ENCODE results near the gene ZMYM4. TPM values are rescaled to one million over a fixed set of nuclear protein-coding genes. Genes with fewer than 3 reads are reported as not detected.
A peak's percentile ranks its signal among the peaks of the same experiment; 100 is the strongest.

The ZMYM4 gene
- total RNA-seq, 2 experiments from 2014 or later: 37.0 to 39.9 TPM

DNA sequence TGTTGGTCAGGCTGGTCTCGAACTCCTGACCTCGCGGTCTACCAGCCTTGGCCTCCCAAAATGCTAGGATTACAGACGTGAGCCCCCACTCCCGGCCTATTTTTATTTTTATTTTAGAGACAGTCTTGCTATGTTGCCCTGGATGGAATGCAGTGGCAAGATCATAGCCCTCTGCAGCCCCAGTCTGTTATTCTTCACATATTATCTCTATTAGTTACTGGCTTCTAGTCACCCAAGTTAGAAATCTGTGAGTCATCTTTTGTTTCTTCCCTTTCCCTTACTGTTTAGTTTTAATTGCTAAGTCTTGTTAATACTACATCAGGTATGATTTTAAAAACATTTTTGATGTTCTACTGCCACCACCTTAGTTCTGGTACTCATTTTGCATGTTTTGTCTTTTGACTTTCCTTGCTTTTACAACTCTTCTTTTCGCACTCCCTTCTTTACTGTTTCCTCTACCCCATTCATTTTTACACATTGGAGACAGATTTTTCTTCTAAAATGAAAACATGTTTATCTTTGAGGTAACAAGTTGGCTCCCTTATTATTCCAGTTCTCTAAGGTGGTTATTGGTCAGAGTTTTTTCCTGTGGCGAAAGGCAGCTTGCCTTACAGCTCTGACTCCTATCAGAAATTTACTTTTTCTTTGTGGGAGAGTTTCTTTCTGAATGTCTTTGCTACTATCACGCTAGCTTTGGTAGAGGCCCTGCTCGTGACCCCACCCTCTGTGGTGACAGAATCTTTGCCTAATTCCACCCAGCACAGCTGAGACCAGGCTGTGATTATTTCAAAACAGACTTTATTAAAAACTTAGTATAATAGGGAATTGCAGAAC is 19.5 kb downstream of the ZMYM4 start:
- Mint-ChIP-seq H3K27me3 (no peaks in the 10 kb centered on the region), H3K9me3 (no peaks in the 10 kb centered on the region), H3K27ac (peak overlapping the region; percentile 71), H3K4me3 (peak overlapping the region; percentile 11), H3K36me3 (ENCODE audit: low read depth) (peaks cover 22% of the 10 kb centered on the region), H3K4me1 (ENCODE audit: low read depth) (peaks cover 49% of the 10 kb centered on the region)
- Histone ChIP-seq H3K27ac (ENCODE audit: low read depth in 1 of 2, low read length in 2 of 2) (no peak overlapping the region), H3K9me3 (ENCODE audit: control insufficient read depth in 1 of 2, insufficient read depth in 1 of 2, low read length in 2 of 2) (no peaks in the 10 kb centered on the region), H3K4me1 (ENCODE audit: insufficient read depth, low read length) (peaks cover 5% of the 10 kb centered on the region), H3K36me3 (ENCODE audit: insufficient read depth, low read length) (no peaks in the 10 kb centered on the region), H3K27me3 (ENCODE audit: control insufficient read depth in 1 of 2, insufficient read depth in 2 of 2, low read length in 2 of 2) (no peaks in the 10 kb centered on the region), H3K4me3 (ENCODE audit: low read length) (no peak overlapping the region)
- DNase-seq: no peak
- POLR2A ChIA-PET: no interaction called here
- intact Hi-C loops (cut with DNase I, micrococcal nuclease): no loop called here
- CTCF ChIA-PET: no interaction called here
- TF ChIP-seq, protein P1, sequence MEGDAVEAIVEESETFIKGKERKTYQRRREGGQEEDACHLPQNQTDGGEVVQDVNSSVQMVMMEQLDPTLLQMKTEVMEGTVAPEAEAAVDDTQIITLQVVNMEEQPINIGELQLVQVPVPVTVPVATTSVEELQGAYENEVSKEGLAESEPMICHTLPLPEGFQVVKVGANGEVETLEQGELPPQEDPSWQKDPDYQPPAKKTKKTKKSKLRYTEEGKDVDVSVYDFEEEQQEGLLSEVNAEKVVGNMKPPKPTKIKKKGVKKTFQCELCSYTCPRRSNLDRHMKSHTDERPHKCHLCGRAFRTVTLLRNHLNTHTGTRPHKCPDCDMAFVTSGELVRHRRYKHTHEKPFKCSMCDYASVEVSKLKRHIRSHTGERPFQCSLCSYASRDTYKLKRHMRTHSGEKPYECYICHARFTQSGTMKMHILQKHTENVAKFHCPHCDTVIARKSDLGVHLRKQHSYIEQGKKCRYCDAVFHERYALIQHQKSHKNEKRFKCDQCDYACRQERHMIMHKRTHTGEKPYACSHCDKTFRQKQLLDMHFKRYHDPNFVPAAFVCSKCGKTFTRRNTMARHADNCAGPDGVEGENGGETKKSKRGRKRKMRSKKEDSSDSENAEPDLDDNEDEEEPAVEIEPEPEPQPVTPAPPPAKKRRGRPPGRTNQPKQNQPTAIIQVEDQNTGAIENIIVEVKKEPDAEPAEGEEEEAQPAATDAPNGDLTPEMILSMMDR (IDR thresholded peaks at IDR 0.05): no peak
- ATAC-seq (ENCODE audit: poor library complexity): no peak

GRCh38 chr1:35288761-35289160 is 20.3 kb downstream of the ZMYM4 start:
- no peak overlapping the region for H3K4me3 Mint-ChIP-seq
- no peaks in the 10 kb centered on the region for H3K27me3 ChIP-seq (ENCODE audit: control insufficient read depth in 1 of 2, insufficient read depth in 2 of 2, low read length in 2 of 2)
- DNase-seq: no peak
- no peaks in the 10 kb centered on the region for H3K27me3 Mint-ChIP-seq
- H3K4me3 ChIP-seq (ENCODE audit: low read length): no peak overlapping the region
- no peaks in the 10 kb centered on the region for H3K9me3 ChIP-seq (ENCODE audit: control insufficient read depth in 1 of 2, insufficient read depth in 1 of 2, low read length in 2 of 2)
- H3K36me3 ChIP-seq (ENCODE audit: insufficient read depth, low read length): no peaks in the 10 kb centered on the region
- H3K4me1 Mint-ChIP-seq (ENCODE audit: low read depth): peaks cover 49% of the 10 kb centered on the region
- intact Hi-C loops (cut with DNase I, micrococcal nuclease): no loop called here
- TF ChIP-seq, protein P1 (IDR thresholded peaks at IDR 0.05): no peak
- H3K9me3 Mint-ChIP-seq: no peaks in the 10 kb centered on the region
- CTCF ChIA-PET: interaction anchor here (1.2 kb wide), 1 partner anchor 12 kb away, joined by 3 read pairs; no protein-coding TSS in a partner anchor
- ATAC-seq (ENCODE audit: poor library complexity): no peak
- POLR2A ChIA-PET: no interaction called here
- H3K27ac Mint-ChIP-seq: no peak overlapping the region
- peaks cover 5% of the 10 kb centered on the region for H3K4me1 ChIP-seq (ENCODE audit: insufficient read depth, low read length)
- H3K27ac ChIP-seq (ENCODE audit: low read depth in 1 of 2, low read length in 2 of 2): no peak overlapping the region
- H3K36me3 Mint-ChIP-seq (ENCODE audit: low read depth): peaks cover 22% of the 10 kb centered on the region

DNA sequence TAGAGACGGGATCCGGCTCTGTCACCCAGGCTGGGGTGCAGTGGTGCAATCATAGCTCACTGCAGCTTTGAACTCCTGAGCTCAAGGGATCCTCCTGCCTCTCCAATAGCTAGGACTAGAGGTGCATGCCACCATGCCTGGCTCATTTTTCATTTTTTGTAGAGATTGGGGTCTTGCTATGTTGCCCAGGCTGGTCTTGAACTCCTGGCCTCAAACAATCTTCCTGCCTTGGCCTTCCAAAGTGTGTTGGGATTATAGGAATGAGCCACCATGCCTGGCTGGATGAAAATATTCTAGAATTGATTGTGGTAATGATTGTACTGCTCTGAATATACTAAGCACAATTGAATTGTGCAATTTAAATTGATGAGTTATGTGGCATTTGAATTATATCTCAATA is 21.9 kb downstream of the ZMYM4 start:
- TF ChIP-seq, protein P1 (IDR thresholded peaks at IDR 0.05): no peak
- ChIA-PET POLR2A (no interaction called here), CTCF (no interaction called here)
- peaks cover 5% of the 10 kb centered on the region for H3K4me1 ChIP-seq (ENCODE audit: insufficient read depth, low read length)
- Mint-ChIP-seq H3K4me1 (ENCODE audit: low read depth) (peaks cover 36% of the 10 kb centered on the region), H3K27me3 (no peaks in the 10 kb centered on the region), H3K27ac (no peak overlapping the region), H3K36me3 (ENCODE audit: low read depth) (peaks cover 14% of the 10 kb centered on the region), H3K9me3 (no peaks in the 10 kb centered on the region), H3K4me3 (no peak overlapping the region)
- no peaks in the 10 kb centered on the region for H3K9me3 ChIP-seq (ENCODE audit: control insufficient read depth in 1 of 2, insufficient read depth in 1 of 2, low read length in 2 of 2)
- no peak for ATAC-seq (ENCODE audit: poor library complexity)
- no peak for DNase-seq
- H3K27me3 ChIP-seq (ENCODE audit: control insufficient read depth in 1 of 2, insufficient read depth in 2 of 2, low read length in 2 of 2): no peaks in the 10 kb centered on the region
- H3K36me3 ChIP-seq (ENCODE audit: insufficient read depth, low read length): no peaks in the 10 kb centered on the region
- H3K27ac ChIP-seq (ENCODE audit: low read depth in 1 of 2, low read length in 2 of 2): no peak overlapping the region
- intact Hi-C loops (cut with DNase I, micrococcal nuclease): loop anchor here in 1 of 2 experiments (10.0 kb wide), 1 partner anchor 186 kb away; no protein-coding TSS in a partner anchor
- H3K4me3 ChIP-seq (ENCODE audit: low read length): no peak overlapping the region

Measured in CD4-positive, alpha-beta T cell (primary cell).